Suprapubic skin (tissue), 4 donors: Measurements from ENCODE around the gene PARVB. TPM values are rescaled to one million over a fixed set of nuclear protein-coding genes. Genes with fewer than 3 reads are reported as not detected.

Experiments used
- DNase-seq, 2 donors: peaks; one replicate each; pipeline ENCODE4 v3.0.0-alpha.2; 2019; ENCODE audit warnings: low spot score in 2 of 2
- H3K27ac ChIP-seq: fragments of 200-600 bp; sonication (generic); one replicate; pipeline ENCODE4 v1.5.1; 2019
- H3K27me3 ChIP-seq: fragments of 200-600 bp; sonication (generic); one replicate; pipeline ENCODE4 v1.5.1; 2019
- H3K36me3 ChIP-seq: fragments of 200-600 bp; sonication (generic); one replicate; pipeline ENCODE4 v1.5.1; 2019
- H3K4me1 ChIP-seq: fragments of 200-600 bp; sonication (generic); one replicate; pipeline ENCODE4 v1.5.1; 2019
- H3K4me3 ChIP-seq: fragments of 200-600 bp; sonication (generic); one replicate; pipeline ENCODE4 v1.5.1; 2019; ENCODE audit warnings: mild to moderate bottlenecking
- H3K9me3 ChIP-seq: fragments of 200-600 bp; sonication (generic); one replicate; pipeline ENCODE4 v1.5.1; 2019
- EP300 ChIP-seq: sonication (generic); formaldehyde crosslinking; IDR thresholded peaks from one replicate; pipeline ENCODE4 v1.6.1; 2017; ENCODE audit warnings: antibody characterized with exemption
- POLR2A ChIP-seq, 2 donors: fragments of 450-650 bp; IDR thresholded peaks; one replicate each; pipeline ENCODE4 v1.6.1; 2017; ENCODE audit warnings: antibody characterized with exemption in 2 of 2, mild to moderate bottlenecking in 2 of 2, moderate library complexity in 2 of 2
- POLR2AphosphoS5 ChIP-seq, 3 donors: sonication (generic); formaldehyde crosslinking; IDR thresholded peaks; one replicate each; pipeline ENCODE4 v1.6.1; 2017; ENCODE audit warnings: antibody characterized with exemption in 3 of 3
- WGBS: methylation state at CpG from one replicate; pipeline ENCODE4 v1.1.5; 2018; 5-methylcytosine and 5-hydroxymethylcytosine counted together
- total RNA-seq, 4 donors: library from RNA; depleted of rRNA; stranded (reverse); fragments of >200 nt; gene quantifications; one replicate each; pipeline ENCODE4 v1.1.0, GENCODE V29; 2016
- TF ChIP-seq, protein P1 (sequence below), 2 donors: fragments of 200-600 bp in 1 of 2; fragments of 450-650 bp in 1 of 2; sonication (generic) in 1 of 2; IDR thresholded peaks; one replicate each; pipeline ENCODE4 v1.5.1; 2016 to 2019; ENCODE audit warnings: antibody characterized with exemption in 2 of 2, mild to moderate bottlenecking in 1 of 2, moderate library complexity in 1 of 2

The PARVB gene
- total RNA-seq, 4 donors from 2014 or later: 9.7 to 17.8 (median 13.3) TPM

DNA sequence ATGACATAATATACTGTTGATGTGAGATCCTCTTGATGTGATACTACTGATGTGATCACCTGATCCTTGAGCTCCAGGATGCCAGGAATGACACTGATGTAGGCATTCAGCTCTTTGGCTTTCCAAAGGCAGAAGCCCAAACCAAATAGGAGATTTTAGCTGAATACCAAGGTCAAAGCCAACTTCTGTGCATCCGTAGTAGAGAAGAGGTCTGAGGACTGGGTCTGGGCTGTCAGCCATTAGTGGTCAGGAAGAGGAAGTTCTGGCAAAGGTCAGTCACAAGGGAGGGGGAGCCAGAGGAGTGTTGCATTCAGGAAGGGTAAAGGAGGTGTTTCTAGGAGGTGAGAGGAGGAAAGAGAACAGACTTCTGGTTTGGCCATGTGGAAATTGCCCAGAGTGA lies 103.3 kb downstream of the PARVB start:
- no peaks in the 10 kb centered on the region for H3K4me1 ChIP-seq
- H3K36me3 ChIP-seq: peaks cover 5% of the 10 kb centered on the region
- H3K9me3 ChIP-seq: no peaks in the 10 kb centered on the region
- no peaks in the 10 kb centered on the region for H3K27me3 ChIP-seq
- TF ChIP-seq POLR2AphosphoS5 (IDR thresholded peaks at IDR 0.05): no peak
- TF ChIP-seq POLR2A (IDR thresholded peaks at IDR 0.05): no peak
- TF ChIP-seq, protein P1, sequence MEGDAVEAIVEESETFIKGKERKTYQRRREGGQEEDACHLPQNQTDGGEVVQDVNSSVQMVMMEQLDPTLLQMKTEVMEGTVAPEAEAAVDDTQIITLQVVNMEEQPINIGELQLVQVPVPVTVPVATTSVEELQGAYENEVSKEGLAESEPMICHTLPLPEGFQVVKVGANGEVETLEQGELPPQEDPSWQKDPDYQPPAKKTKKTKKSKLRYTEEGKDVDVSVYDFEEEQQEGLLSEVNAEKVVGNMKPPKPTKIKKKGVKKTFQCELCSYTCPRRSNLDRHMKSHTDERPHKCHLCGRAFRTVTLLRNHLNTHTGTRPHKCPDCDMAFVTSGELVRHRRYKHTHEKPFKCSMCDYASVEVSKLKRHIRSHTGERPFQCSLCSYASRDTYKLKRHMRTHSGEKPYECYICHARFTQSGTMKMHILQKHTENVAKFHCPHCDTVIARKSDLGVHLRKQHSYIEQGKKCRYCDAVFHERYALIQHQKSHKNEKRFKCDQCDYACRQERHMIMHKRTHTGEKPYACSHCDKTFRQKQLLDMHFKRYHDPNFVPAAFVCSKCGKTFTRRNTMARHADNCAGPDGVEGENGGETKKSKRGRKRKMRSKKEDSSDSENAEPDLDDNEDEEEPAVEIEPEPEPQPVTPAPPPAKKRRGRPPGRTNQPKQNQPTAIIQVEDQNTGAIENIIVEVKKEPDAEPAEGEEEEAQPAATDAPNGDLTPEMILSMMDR (IDR thresholded peaks at IDR 0.05): no peak
- TF ChIP-seq EP300: no peak
- H3K4me3 ChIP-seq: no peak overlapping the region
- DNase-seq: no peak
- H3K27ac ChIP-seq: no peak overlapping the region
- WGBS: 65% methylated on average over 1 of the region's 1 CpG

DNA sequence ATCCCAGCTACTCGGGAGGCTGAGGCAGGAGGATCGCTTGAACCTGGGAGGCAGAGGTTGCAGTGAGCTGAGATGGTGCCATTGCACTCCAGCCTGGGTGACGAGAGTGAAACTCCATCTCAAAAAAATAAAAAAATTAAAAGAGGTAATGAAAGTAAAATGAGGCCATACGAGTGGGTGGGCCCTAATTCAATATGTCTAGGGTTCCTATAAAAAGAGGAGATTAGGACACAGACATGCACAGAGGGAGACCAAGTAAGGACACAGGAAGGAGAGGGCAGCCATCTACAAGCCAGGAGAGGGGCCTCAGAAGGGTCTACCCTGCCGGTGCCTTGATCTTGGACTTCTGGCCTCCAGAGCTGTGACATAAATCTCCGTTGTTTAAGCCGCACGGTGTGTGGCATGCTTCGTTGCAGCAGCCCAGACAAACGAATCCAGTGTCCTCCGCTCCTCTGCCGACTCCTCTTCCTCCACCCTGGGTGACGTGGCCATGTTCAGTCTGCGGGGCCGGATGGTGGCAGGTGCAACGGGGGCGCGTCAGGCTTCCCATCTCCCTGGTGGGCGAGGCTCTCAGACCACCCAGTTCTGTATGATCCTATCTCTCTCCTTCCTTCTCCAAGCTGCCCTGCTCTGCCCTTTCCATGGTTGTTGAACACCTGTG lies 105.0 kb downstream of the PARVB start:
- 61% methylated on average over 17 of the region's 19 CpGs for WGBS
- TF ChIP-seq, protein P1 (IDR thresholded peaks at IDR 0.05): no peak
- TF ChIP-seq EP300 (no peak), POLR2AphosphoS5 (IDR thresholded peaks at IDR 0.05) (no peak), POLR2A (IDR thresholded peaks at IDR 0.05) (no peak)
- Histone ChIP-seq H3K36me3 (peaks cover 17% of the 10 kb centered on the region), H3K9me3 (no peaks in the 10 kb centered on the region), H3K4me3 (no peak overlapping the region), H3K27ac (no peak overlapping the region), H3K27me3 (no peaks in the 10 kb centered on the region), H3K4me1 (no peaks in the 10 kb centered on the region)
- DNase-seq: no peak

GRCh38 chr22:44129619-44129976 lies 105.5 kb downstream of the PARVB start:
- H3K4me1 ChIP-seq: no peaks in the 10 kb centered on the region
- peak in 1 of 2 donors; percentile 18 for DNase-seq
- H3K9me3 ChIP-seq: no peaks in the 10 kb centered on the region
- no peak overlapping the region for H3K4me3 ChIP-seq
- H3K27ac ChIP-seq: no peak overlapping the region
- TF ChIP-seq POLR2A (IDR thresholded peaks at IDR 0.05) (no peak), POLR2AphosphoS5 (IDR thresholded peaks at IDR 0.05) (no peak), EP300 (no peak)
- TF ChIP-seq, protein P1 (IDR thresholded peaks at IDR 0.05): no peak
- 36% methylated on average over 8 of the region's 8 CpGs for WGBS
- H3K36me3 ChIP-seq: peaks cover 21% of the 10 kb centered on the region
- H3K27me3 ChIP-seq: no peaks in the 10 kb centered on the region

DNA sequence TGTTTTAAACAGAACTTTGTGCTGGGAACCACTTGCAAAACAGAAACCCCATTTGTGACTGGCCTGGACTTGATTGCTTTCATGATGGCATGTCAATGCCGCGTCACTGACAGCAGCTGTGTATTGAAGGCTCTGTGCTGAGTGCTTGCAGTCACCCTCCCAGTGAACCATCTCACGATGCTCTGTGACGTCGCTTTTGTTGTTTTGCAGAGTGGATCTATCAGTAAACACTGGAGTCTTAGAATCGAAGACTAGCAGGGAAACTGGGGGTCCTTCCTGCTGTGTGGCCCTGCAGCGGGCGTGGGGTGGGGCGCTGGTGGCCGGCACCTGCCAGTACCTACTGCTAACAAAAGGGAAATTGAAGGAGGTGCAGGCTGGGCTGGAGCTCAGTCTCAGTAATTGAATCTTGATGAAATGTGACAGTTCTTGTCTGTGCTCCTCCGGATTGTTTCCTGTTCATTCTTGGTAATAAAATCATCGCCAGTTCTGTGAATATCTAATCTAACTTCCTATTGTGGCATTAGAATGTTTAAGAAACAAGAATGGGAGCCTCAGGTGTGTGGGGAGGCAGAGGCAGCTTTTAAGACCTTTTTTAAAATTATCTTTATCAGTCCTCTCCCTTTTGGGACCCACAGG lies 106.1 kb downstream of the PARVB start:
- DNase-seq: peak in 1 of 2 donors; percentile 14
- TF ChIP-seq POLR2AphosphoS5 (IDR thresholded peaks at IDR 0.05): no peak
- TF ChIP-seq POLR2A (IDR thresholded peaks at IDR 0.05): no peak
- no peak for TF ChIP-seq EP300
- TF ChIP-seq, protein P1 (IDR thresholded peaks at IDR 0.05): no peak
- H3K9me3 ChIP-seq: no peaks in the 10 kb centered on the region
- H3K27me3 ChIP-seq: no peaks in the 10 kb centered on the region
- H3K4me3 ChIP-seq: no peak overlapping the region
- H3K36me3 ChIP-seq: peaks cover 21% of the 10 kb centered on the region
- no peak overlapping the region for H3K27ac ChIP-seq
- H3K4me1 ChIP-seq: no peaks in the 10 kb centered on the region
- WGBS: 54% methylated on average over 11 of the region's 12 CpGs

GRCh38 chr22:44131412-44131811 lies 107.3 kb downstream of the PARVB start:
- TF ChIP-seq EP300 (no peak), POLR2AphosphoS5 (IDR thresholded peaks at IDR 0.05) (no peak), POLR2A (IDR thresholded peaks at IDR 0.05) (no peak)
- TF ChIP-seq, protein P1 (IDR thresholded peaks at IDR 0.05): no peak
- Histone ChIP-seq H3K27me3 (no peaks in the 10 kb centered on the region), H3K4me1 (no peaks in the 10 kb centered on the region), H3K27ac (no peak overlapping the region), H3K4me3 (no peak overlapping the region), H3K9me3 (no peaks in the 10 kb centered on the region), H3K36me3 (peaks cover 23% of the 10 kb centered on the region)
- DNase-seq: peak in 1 of 2 donors; percentile 38
- 96% methylated on average over 7 of the region's 12 CpGs for WGBS
